ENCODE data around the gene PABPN1L. TPM values are rescaled to one million over a fixed set of nuclear protein-coding genes. Genes with fewer than 3 reads are reported as not detected.

PABPN1L gene
- not detected in 2 replicates for total RNA-seq (ENCODE audit: low replicate concordance)

- no peak for DNase-seq (ENCODE audit: low read depth)
These were observed at the start of gene PABPN1L for GRCh38 chr16:88866151-88866920. Gene PABPN1L, minus strand, starts transcription at chr16:88866660. Its CDS starts 54 bp downstream, at chr16:88866606.

GRCh38 chr16:88915639-88916327 is 49.3 kb upstream of the PABPN1L start:
- DNase-seq (ENCODE audit: low read depth): no peak
- no peak overlapping the region for H3K4me3 ChIP-seq (ENCODE audit: low read depth, low read length)
- no peak for TF ChIP-seq CTCF (IDR thresholded peaks at IDR 0.05; ENCODE audit: insufficient read depth, low read length)

More at GRCh38 chr16:88866151-88866920, at the start of gene PABPN1L:
- no peak within 1 kb of the TSS for H3K4me3 ChIP-seq (ENCODE audit: low read depth, low read length)
- no peak for TF ChIP-seq CTCF (IDR thresholded peaks at IDR 0.05; ENCODE audit: insufficient read depth, low read length)

GRCh38 chr16:88914750-88915368 is 48.4 kb upstream of the PABPN1L start:
- TF ChIP-seq CTCF (IDR thresholded peaks at IDR 0.05; ENCODE audit: insufficient read depth, low read length): no peak
- peak; percentile 79 for DNase-seq (ENCODE audit: low read depth)
- no peak overlapping the region for H3K4me3 ChIP-seq (ENCODE audit: low read depth, low read length)

- DNase-seq (ENCODE audit: low read depth): no peak
- H3K4me3 ChIP-seq (ENCODE audit: low read depth, low read length): no peak overlapping the region
- TF ChIP-seq CTCF (IDR thresholded peaks at IDR 0.05; ENCODE audit: insufficient read depth, low read length): no peak
These were observed 47.4 kb upstream of the PABPN1L start for GRCh38 chr16:88913870-88914269.

GRCh38 chr16:88913001-88913612 is 46.6 kb upstream of the PABPN1L start:
- no peak for DNase-seq (ENCODE audit: low read depth)
- no peak for TF ChIP-seq CTCF (IDR thresholded peaks at IDR 0.05; ENCODE audit: insufficient read depth, low read length)

GRCh38 chr16:88912556-88912955 is 46.1 kb upstream of the PABPN1L start:
- no peak overlapping the region for H3K4me3 ChIP-seq (ENCODE audit: low read depth, low read length)
- no peak for DNase-seq (ENCODE audit: low read depth)
- TF ChIP-seq CTCF (IDR thresholded peaks at IDR 0.05; ENCODE audit: insufficient read depth, low read length): no peak

More at GRCh38 chr16:88913001-88913612, 46.6 kb upstream of the PABPN1L start:
- H3K4me3 ChIP-seq (ENCODE audit: low read depth, low read length): no peak overlapping the region

Data from fibroblast of the aortic adventitia (primary cell).